Activated naive CD8-positive, alpha-beta T cell treated with anti-CD3 and anti-CD28 coated beads, Interleukin-2, amount 50 U/mL, for 24 hours (primary cell): ENCODE data around the gene RAB11A.
A peak's percentile ranks its signal among the peaks of the same experiment; 100 is the strongest.

ENCODE experiments used
- ATAC-seq: fragments of 150-1000 bp; cut with Tn5 transposase; one replicate; pipeline ENCODE4 v1.10.0; 2021
- DNase-seq: peaks from one replicate; pipeline ENCODE4 v3.0.0; 2021
- H3K27ac Mint-ChIP-seq: one replicate; pipeline ENCODE4 v1.8.0; 2021; ENCODE audit warnings: mild to moderate bottlenecking, mixed read lengths
- H3K27me3 Mint-ChIP-seq: one replicate; pipeline ENCODE4 v1.8.0; 2021; ENCODE audit warnings: mixed read lengths
- H3K36me3 Mint-ChIP-seq: one replicate; pipeline ENCODE4 v1.8.0; 2021; ENCODE audit warnings: low read depth, mixed read lengths
- H3K4me1 Mint-ChIP-seq: one replicate; pipeline ENCODE4 v1.8.0; 2021; ENCODE audit warnings: mixed read lengths
- H3K4me3 Mint-ChIP-seq: one replicate; pipeline ENCODE4 v1.8.0; 2021; ENCODE audit warnings: mild to moderate bottlenecking, moderate library complexity, mixed read lengths
- H3K9me3 Mint-ChIP-seq: one replicate; pipeline ENCODE4 v1.8.0; 2021; ENCODE audit warnings: mixed read lengths

Gene RAB11A

DNA sequence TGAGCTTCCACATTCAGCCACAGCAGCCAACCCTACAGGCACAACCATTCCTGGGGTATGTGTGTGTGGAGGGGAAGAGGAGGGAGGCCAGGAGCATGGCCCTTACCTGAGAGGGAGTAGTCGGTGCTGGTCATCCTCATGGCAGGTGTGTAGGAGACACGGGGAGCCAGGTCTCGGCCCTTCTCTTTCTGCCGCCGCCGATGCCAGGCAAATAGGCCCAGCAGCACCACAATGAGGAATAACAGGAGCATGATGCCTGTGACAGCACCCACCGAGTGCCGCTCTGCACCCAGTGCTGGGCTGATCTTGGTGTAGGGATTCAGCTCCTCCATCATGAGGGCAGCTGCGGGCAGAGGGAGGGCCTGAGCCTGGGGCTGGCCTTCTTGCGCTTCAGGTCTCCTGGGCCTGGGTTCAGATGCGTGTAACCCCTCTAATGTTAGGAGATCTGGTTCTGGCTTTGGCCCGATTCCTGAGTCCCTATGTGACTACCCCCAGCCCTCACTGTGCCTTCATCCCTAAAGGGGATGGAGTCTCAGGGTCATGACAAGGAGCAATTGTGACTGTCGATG is 44.4 kb downstream of the RAB11A start:
- no peaks in the 10 kb centered on the region for H3K9me3 Mint-ChIP-seq
- H3K4me3 Mint-ChIP-seq: no peak overlapping the region
- no peaks in the 10 kb centered on the region for H3K27me3 Mint-ChIP-seq
- ATAC-seq (no peak), DNase-seq (no peak)
- no peaks in the 10 kb centered on the region for H3K36me3 Mint-ChIP-seq
- H3K27ac Mint-ChIP-seq: no peak overlapping the region
- peaks cover 28% of the 10 kb centered on the region for H3K4me1 Mint-ChIP-seq

DNA sequence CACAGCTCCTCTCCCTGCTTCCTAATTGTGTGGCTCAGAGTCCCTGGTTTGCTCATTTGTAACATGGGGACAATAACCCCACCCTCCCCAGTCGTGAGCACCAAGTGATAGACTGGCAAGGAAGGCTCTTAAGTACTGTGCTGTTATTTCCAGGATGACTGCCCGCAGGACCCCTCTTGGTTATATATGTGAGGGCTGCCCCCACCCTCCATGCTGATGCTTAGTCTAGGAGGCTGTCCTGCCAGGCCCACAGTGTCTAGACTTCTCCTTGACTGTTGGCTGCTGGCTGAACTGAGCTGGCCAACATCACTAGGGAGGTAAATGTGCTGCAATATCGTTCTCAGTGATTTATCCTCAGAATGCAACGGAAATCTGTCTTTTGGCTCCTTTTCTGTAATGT is 45.1 kb downstream of the RAB11A start:
- Mint-ChIP-seq H3K4me3 (no peak overlapping the region), H3K9me3 (no peaks in the 10 kb centered on the region), H3K4me1 (peaks cover 31% of the 10 kb centered on the region), H3K36me3 (no peaks in the 10 kb centered on the region), H3K27ac (no peak overlapping the region), H3K27me3 (no peaks in the 10 kb centered on the region)
- no peak for ATAC-seq
- no peak for DNase-seq

DNA sequence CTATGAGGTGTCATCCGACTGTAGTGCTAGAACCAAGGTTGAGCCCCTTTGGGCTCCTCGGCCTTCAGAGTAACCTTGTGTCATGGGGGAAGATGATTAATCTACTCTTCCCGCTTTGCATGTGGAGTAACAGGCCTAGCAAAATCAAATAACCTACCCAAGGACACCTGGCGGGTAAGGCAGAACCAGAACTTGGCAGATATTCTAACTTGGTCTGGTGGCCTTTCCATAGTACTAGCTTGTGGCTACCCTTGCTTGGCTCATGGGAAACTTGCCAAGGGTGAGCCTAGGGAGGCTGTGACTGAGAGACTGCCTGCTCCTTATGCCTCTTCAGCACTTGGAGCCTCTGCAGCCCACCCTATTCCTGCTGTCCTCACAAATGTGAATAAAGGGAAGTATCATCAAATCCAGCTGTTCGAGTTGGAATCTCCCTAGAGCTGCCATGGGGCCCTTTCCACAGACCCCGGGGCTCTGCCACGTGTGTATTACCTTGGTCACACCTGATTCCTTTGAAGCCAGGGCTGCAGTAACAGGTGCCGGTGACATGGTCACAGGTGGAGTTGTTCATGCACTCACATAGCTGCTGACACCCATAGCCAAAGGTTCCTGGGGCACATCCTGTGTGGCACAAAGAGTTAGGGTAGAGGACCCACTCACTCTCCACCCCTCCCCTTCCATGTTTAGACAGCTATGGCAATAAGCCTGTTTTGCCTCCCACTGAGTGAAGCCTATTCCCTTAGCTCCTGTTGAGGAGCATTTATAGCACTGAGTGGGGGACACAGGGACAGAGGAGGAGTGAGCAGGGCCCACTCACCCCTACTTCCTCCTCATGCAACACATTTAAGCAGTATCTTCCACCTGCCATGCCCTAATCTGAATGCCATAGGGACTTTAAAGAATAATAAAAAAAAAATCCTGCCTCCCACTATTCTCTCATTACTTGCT is 46.0 kb downstream of the RAB11A start:
- Mint-ChIP-seq H3K9me3 (no peaks in the 10 kb centered on the region), H3K4me3 (no peak overlapping the region), H3K27me3 (no peaks in the 10 kb centered on the region), H3K36me3 (no peaks in the 10 kb centered on the region), H3K27ac (no peak overlapping the region), H3K4me1 (peaks cover 33% of the 10 kb centered on the region)
- DNase-seq: no peak
- ATAC-seq: no peak

DNA sequence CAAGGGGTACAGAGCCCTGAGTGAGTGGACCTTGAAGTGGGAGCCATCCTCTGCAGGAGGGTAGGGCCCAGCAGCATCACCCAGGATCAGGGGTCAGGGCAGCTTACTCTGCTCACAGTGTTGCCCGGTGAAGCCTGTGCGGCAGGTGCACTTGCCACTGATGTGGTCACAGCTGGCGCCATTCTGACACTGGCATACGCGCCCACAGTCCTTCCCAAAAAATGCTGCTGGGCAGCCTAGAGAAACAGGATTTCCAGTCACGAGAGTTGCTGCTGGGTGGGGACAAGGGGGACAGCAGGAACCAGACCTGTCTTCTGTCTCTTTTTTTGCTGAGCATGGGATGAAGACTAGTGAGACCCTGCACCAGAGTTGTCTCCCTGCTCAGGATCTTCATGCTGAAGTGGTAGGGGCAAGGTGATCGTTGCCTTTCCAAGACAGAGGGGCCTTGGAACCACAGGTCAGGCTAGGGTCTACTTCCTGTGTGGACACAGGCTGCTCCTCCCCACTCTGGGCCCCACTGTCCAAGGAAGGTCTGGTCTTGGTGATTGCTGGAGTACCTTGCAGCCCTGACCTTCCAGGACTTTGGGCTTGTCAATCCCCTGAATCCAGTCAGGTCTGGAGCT is 46.9 kb downstream of the RAB11A start:
- no peaks in the 10 kb centered on the region for H3K9me3 Mint-ChIP-seq
- no peak overlapping the region for H3K4me3 Mint-ChIP-seq
- ATAC-seq (no peak), DNase-seq (no peak)
- no peaks in the 10 kb centered on the region for H3K27me3 Mint-ChIP-seq
- H3K27ac Mint-ChIP-seq: no peak overlapping the region
- H3K4me1 Mint-ChIP-seq: peaks cover 37% of the 10 kb centered on the region
- H3K36me3 Mint-ChIP-seq: no peaks in the 10 kb centered on the region

DNA sequence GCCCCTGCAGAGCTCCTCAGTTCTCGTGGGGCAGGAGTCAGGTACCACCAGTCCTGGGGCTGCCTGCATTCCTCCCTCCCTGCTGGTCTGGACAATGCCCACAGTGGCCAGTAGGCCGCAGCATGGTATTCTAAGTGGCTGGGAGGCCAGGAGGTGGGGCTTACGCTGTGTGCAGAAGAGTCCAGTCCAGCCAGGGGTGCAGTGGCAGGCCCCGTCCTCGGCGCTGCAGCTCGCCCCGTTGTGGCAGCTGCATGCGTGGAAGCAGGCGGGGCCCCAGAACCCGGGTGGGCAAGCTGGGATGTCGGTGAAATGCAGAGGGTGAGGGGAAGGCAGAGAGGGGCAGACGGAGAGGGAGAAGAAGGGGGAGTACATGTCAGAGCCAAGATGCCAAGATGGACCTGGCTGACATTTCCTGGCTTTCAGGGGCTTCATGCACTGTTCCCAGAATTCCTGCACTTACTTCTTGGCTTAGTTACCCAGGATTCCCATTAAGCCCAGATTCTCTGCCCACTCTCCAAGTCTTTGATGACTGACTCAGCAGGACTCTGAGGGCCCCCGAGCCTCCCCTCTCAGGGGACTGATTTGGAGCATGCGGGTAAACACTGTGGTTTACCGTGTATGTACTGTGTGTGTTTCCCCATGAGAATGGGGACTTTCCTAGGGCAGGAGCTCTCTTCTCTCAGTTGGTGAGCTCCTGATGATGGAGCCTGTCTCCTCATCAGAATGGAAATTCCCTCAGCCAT is 47.5 kb downstream of the RAB11A start:
- ATAC-seq (peak; percentile 96), DNase-seq (peak; percentile 55)
- Mint-ChIP-seq H3K27me3 (no peaks in the 10 kb centered on the region), H3K4me1 (peaks cover 37% of the 10 kb centered on the region), H3K27ac (no peak overlapping the region), H3K4me3 (no peak overlapping the region), H3K36me3 (no peaks in the 10 kb centered on the region), H3K9me3 (no peaks in the 10 kb centered on the region)

DNA sequence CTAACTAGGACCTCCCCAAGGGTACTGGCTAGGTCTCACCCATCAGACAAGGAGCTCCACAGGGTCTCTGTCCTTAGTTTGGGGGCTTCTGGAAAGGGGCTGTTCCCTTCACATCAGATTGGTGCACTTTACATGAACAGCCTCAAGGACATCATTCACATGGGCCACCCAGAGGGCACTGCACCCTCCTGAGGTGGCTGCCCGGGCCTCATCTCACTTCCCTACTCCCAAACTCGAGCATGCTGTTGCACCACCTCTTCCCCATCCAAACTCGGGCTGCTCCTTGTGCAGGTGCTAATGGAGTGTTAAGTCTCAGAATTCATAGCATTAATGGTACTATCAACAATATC is 48.1 kb downstream of the RAB11A start:
- peaks cover 37% of the 10 kb centered on the region for H3K4me1 Mint-ChIP-seq
- H3K27me3 Mint-ChIP-seq: no peaks in the 10 kb centered on the region
- H3K36me3 Mint-ChIP-seq: no peaks in the 10 kb centered on the region
- no peak overlapping the region for H3K4me3 Mint-ChIP-seq
- H3K27ac Mint-ChIP-seq: peak overlapping the region; percentile 4
- DNase-seq: no peak
- no peak for ATAC-seq
- H3K9me3 Mint-ChIP-seq: no peaks in the 10 kb centered on the region

DNA sequence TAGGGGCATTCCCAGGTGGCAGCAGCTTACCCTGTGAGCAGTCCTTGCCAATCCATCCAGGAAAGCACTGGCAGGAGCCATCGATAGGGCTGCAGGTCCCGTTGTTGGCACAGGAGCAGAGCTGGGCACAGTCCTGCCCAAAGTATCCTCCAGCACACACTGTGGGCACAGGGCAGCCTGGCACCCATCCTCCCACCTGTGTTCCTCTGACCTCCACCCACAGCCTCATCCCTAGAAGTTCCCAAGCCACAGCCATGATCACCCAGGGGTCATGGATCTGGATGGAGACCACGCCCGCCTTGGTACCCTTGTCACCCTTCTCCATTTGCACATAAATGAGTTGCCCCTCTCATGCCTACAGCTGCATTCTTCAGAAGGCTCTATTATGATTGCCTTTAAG is 48.6 kb downstream of the RAB11A start:
- Mint-ChIP-seq H3K36me3 (no peaks in the 10 kb centered on the region), H3K9me3 (no peaks in the 10 kb centered on the region), H3K4me3 (no peak overlapping the region), H3K27ac (peak overlapping the region; percentile 43), H3K27me3 (no peaks in the 10 kb centered on the region), H3K4me1 (peaks cover 37% of the 10 kb centered on the region)
- DNase-seq: no peak
- no peak for ATAC-seq

DNA sequence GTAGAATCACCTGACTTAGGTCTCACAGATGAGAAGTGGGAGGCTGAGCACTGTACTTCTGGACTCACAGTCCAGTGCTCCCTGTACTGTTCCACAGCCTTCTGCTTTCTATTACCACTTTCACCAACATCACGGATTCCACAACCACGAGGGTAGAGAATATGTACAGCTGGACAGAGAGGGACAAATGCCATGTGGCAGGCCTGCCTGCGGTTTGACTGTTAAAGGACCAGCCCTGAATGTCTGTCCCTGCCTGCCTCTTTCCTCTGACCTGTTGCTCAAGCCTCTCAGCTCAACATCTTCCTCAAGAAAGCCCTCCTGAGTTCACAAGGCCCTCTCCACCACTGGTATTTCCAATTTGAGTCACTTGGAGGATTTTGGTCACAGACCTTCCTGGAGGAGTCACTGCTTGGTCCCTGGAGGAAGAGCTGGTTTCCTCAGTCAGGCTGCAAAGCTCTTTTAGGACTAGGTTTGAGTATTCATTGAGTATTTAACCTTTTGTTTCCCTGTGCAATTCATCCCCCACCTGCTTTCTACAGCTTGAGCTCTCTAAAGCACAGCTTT is 49.1 kb downstream of the RAB11A start:
- Mint-ChIP-seq H3K36me3 (no peaks in the 10 kb centered on the region), H3K27me3 (no peaks in the 10 kb centered on the region), H3K4me3 (no peak overlapping the region), H3K9me3 (no peaks in the 10 kb centered on the region), H3K27ac (peak overlapping the region; percentile 43), H3K4me1 (peaks cover 37% of the 10 kb centered on the region)
- no peak for ATAC-seq
- DNase-seq: no peak

DNA sequence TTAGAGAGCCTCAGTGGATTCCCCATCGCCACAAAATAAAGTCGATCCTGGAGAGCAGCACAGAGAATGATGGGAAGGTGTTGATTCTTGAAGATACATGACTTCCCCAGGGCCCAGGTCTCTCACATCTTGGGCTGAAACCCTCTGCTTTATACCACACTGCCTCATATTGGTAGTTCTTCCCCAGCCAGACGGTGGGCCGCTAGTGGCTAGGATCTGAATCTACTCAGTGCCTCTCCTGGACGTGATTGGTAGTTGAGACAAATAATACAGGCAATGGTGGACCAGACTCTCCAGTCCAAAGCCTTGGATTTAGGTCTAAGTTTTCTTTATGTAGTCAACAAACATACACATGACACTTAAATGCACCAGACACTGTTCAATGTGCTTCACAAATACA is 49.7 kb downstream of the RAB11A start:
- DNase-seq (no peak), ATAC-seq (no peak)
- peaks cover 37% of the 10 kb centered on the region for H3K4me1 Mint-ChIP-seq
- H3K9me3 Mint-ChIP-seq: no peaks in the 10 kb centered on the region
- no peak overlapping the region for H3K27ac Mint-ChIP-seq
- no peak overlapping the region for H3K4me3 Mint-ChIP-seq
- H3K27me3 Mint-ChIP-seq: no peaks in the 10 kb centered on the region
- no peaks in the 10 kb centered on the region for H3K36me3 Mint-ChIP-seq

DNA sequence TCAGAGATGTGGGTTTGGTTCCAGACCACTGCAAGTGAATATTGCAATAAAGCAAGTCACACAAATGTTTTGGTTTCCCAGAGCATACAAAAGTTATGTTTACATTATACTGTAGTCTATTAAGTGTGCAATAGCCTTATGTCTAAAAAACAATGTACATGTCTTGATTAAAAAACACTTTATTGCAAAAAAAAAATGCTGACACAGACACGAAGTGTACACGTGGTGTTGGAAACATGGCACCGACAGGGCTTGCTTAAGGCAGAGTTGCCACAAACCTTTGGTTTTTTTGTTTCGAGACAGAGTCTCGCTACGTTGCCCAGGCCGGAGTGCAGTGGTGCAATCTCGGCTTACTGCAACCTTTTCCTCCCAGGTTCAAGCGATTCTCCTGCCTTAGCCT is 50.1 kb downstream of the RAB11A start:
- no peak for DNase-seq
- Mint-ChIP-seq H3K9me3 (no peaks in the 10 kb centered on the region), H3K36me3 (no peaks in the 10 kb centered on the region), H3K4me1 (peaks cover 37% of the 10 kb centered on the region), H3K27me3 (no peaks in the 10 kb centered on the region), H3K4me3 (no peak overlapping the region), H3K27ac (no peak overlapping the region)
- ATAC-seq: no peak

DNA sequence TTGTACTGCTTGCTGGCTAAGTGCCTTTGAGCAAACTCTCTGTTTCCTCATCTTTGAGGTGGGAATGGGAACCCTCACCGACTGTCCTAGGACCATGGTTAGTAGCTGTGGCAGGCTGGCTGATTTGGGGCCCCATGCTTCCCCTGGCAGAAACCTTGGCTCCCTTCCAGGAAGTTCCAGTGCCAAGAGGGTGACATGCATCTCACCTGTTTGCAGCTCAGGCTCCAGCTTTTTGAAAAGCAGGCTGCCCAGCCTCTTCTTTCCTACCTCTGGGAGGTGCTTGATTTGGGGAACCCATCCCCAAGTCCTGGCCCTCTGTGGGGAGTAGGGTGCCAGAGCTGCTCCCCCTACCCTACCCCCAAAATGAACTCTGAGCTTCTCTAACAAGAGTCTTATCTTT is 50.8 kb downstream of the RAB11A start:
- Mint-ChIP-seq H3K4me1 (peaks cover 37% of the 10 kb centered on the region), H3K4me3 (no peak overlapping the region), H3K27me3 (no peaks in the 10 kb centered on the region), H3K36me3 (no peaks in the 10 kb centered on the region), H3K9me3 (no peaks in the 10 kb centered on the region), H3K27ac (no peak overlapping the region)
- DNase-seq (no peak), ATAC-seq (no peak)

DNA sequence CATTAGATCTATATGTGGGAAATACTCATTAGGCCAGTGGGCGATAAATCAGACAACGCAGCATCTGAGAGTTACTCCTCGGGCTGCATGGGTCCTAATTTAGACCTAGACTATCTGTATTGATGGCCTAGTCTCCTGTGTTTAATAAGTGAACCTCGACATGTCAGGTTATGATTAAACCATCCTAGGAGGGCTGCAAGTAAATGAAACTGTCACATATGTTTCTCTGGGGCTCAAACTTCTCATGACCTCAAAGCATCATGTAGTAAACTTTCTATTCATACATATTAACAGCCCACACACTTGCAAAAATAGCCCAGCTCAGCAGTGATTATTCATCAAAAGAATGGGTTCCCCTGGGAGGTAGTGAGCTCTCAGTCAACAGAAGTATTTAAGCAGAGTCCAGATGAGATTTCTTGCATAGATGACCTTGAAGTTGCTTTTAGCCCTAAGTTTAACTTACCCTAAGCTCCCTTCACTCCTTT is 51.6 kb downstream of the RAB11A start:
- peaks cover 36% of the 10 kb centered on the region for H3K4me1 Mint-ChIP-seq
- H3K27ac Mint-ChIP-seq: no peak overlapping the region
- DNase-seq (no peak), ATAC-seq (no peak)
- no peaks in the 10 kb centered on the region for H3K9me3 Mint-ChIP-seq
- H3K27me3 Mint-ChIP-seq: no peaks in the 10 kb centered on the region
- H3K36me3 Mint-ChIP-seq: no peaks in the 10 kb centered on the region
- H3K4me3 Mint-ChIP-seq: no peak overlapping the region

DNA sequence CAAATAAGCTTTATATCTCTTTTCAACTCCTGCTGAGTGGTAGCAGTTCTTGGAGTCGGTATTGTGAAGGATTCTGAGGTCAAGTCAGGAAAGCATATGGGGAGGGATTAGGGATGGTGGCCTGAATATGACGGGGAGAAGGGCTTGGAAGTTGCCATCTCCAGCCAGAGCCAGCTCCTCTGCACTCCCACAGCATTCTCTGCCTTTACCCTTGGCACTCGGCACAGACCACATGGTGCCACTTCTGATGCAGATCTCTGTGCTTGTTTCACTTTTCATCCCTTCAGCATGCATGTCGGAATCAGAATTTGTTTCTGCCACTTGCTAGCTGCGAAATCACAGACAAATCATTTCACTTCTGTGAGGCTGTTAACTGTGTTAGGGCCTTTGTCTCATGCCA is 52.5 kb downstream of the RAB11A start:
- no peaks in the 10 kb centered on the region for H3K9me3 Mint-ChIP-seq
- peaks cover 28% of the 10 kb centered on the region for H3K4me1 Mint-ChIP-seq
- H3K27me3 Mint-ChIP-seq: no peaks in the 10 kb centered on the region
- H3K27ac Mint-ChIP-seq: no peak overlapping the region
- DNase-seq: no peak
- H3K36me3 Mint-ChIP-seq: no peaks in the 10 kb centered on the region
- H3K4me3 Mint-ChIP-seq: no peak overlapping the region
- no peak for ATAC-seq

DNA sequence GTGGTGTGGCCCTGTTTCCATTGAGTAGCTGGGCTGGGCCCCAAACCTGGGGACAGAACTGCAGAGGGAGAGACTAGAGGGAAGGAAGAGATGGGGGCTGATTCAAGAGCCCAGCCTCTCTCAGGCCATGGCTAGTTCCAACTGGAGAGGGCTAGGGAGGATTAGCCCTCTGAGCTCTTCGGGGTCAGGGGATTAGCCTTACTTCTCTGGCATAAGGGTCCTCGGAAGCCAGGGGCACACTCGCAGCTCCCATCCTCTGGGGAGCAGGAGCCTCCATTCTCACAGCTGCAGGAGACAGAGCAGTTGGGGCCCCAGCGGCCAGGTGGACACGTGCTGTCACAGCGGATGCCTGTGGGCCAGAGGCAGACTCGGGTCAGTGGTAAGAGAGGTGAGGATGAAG is 53.3 kb downstream of the RAB11A start:
- Mint-ChIP-seq H3K27ac (no peak overlapping the region), H3K9me3 (no peaks in the 10 kb centered on the region), H3K4me1 (peaks cover 19% of the 10 kb centered on the region), H3K27me3 (no peaks in the 10 kb centered on the region), H3K4me3 (no peak overlapping the region), H3K36me3 (no peaks in the 10 kb centered on the region)
- ATAC-seq: no peak
- DNase-seq: no peak
